NCI-H187 (cell line): ENCODE data around the gene CEP131.

Source experiments
- DNase-seq, 2 experiments: peaks; one replicate each; lab custom pipeline; 2025; lab: John Stamatoyannopoulos, UW

The CEP131 gene

GRCh38 chr17:81222906-81223761 is at the start of gene CEP131:
Gene CEP131, minus strand, starts transcription at chr17:81222965. Its CDS starts 2,909 bp downstream, at chr17:81220056.
- DNase-seq: peak; percentile 91 to 97

GRCh38 chr17:81271226-81271625 is 48.5 kb upstream of the CEP131 start:
- no peak for DNase-seq

GRCh38 chr17:81270279-81270678 is 47.5 kb upstream of the CEP131 start:
- DNase-seq: no peak

- no peak for DNase-seq
Measured at GRCh38 chr17:81267390-81268067, 44.8 kb upstream of the CEP131 start.

- DNase-seq: no peak
Measured at GRCh38 chr17:81265576-81265975, 42.8 kb upstream of the CEP131 start.

- DNase-seq: no peak
Measured at GRCh38 chr17:81264640-81265039, 41.9 kb upstream of the CEP131 start.

- DNase-seq: no peak
Measured at GRCh38 chr17:81263371-81264181, 40.8 kb upstream of the CEP131 start.

- DNase-seq: no peak
Measured at GRCh38 chr17:81261582-81262336, 39.0 kb upstream of the CEP131 start.

GRCh38 chr17:81261096-81261495 is 38.3 kb upstream of the CEP131 start:
- DNase-seq: no peak

GRCh38 chr17:81260641-81261040 is 37.9 kb upstream of the CEP131 start:
- DNase-seq: no peak

- DNase-seq: no peak
Measured at GRCh38 chr17:81260171-81260570, 37.4 kb upstream of the CEP131 start.

- no peak for DNase-seq
Measured at GRCh38 chr17:81259058-81259605, 36.4 kb upstream of the CEP131 start.

- DNase-seq: no peak
Measured at GRCh38 chr17:81258292-81258691, 35.5 kb upstream of the CEP131 start.

- no peak for DNase-seq
Measured at GRCh38 chr17:81257533-81257932, 34.8 kb upstream of the CEP131 start.

- no peak for DNase-seq
Measured at GRCh38 chr17:81256616-81257015, 33.9 kb upstream of the CEP131 start.

- DNase-seq: peak; percentile 32 to 56
Measured at GRCh38 chr17:81254955-81255717, 32.4 kb upstream of the CEP131 start.

GRCh38 chr17:81253358-81254131 is 30.8 kb upstream of the CEP131 start:
- DNase-seq: peak in 1 of 2 experiments; percentile 16

GRCh38 chr17:81252987-81253329 is 30.2 kb upstream of the CEP131 start:
- DNase-seq: no peak

- no peak for DNase-seq
Measured at GRCh38 chr17:81252326-81252986, 29.7 kb upstream of the CEP131 start.
